GM12878 (cell line): ENCODE measurements around the gene SLC5A1. TPM values are rescaled to one million over a fixed set of nuclear protein-coding genes. Genes with fewer than 3 reads are reported as not detected.

Source experiments
- ATAC-seq: fragments of 200-7000 bp; cut with Tn5 transposase; 3 replicates; pipeline ENCODE4 v1.9.1; 2020; ENCODE audit warnings: mild to moderate bottlenecking, moderate library complexity
- BruUV-seq: library from RNA; stranded (reverse); fragments of 400-500 nt; replicated peaks from 2 replicates; lab custom pipeline; 2021; lab: Mats Ljungman, UMichigan
- CTCF ChIA-PET: fragments of 300-600 bp; sonication (Branson Sonifier 250); formaldehyde crosslinking; extraction: SDS; loops from one replicate; lab custom pipeline; 2021; ENCODE audit warnings: inconsistent platforms; lab: Yijun Ruan, JAX
- POLR2A ChIA-PET: fragments of 350-600 bp; formaldehyde crosslinking; extraction: SDS; loops from one replicate; lab custom pipeline; 2021; ENCODE audit warnings: inconsistent platforms; lab: Charles Lee
- RAD21 ChIA-PET: fragments of 300-600 bp; sonication (Branson Sonifier 250); formaldehyde crosslinking; loops from one replicate; lab custom pipeline; 2023; ENCODE audit warnings: antibody characterized with exemption; ENCODE audit not compliant: unreplicated experiment; lab: Charles Lee
- SMC1A ChIA-PET: fragments of 300-600 bp; sonication (Branson Sonifier 250); formaldehyde crosslinking; loops from one replicate; lab custom pipeline; 2023; ENCODE audit not compliant: unreplicated experiment, uncharacterized antibody; lab: Charles Lee
- DNase-seq: peaks from one replicate; pipeline ENCODE4 v3.0.0-alpha.2; 2011; ENCODE audit warnings: low read depth, low spot score
- FAIRE-seq: peaks from 3 replicates; lab custom pipeline; 2011; peaks lifted over from hg19 to GRCh38; lab: Jason Lieb, UNC
- H2AFZ ChIP-seq: 2 replicates; pipeline ENCODE4 v1.6.0; 2011; ENCODE audit warnings: low read depth, low read length, control low read depth; ENCODE audit not compliant: control insufficient read depth
- H3K27ac ChIP-seq: 2 replicates; pipeline ENCODE4 v1.5.1; 2011; ENCODE audit warnings: control low read depth; ENCODE audit not compliant: control insufficient read depth, insufficient read depth
- H3K27me3 ChIP-seq, 2 experiments: replicated peaks in 1 of 2; 2 replicates each; pipeline versions ENCODE4 v1.6.0 to v1.6.1; 2011; ENCODE audit warnings: low read length in 1 of 2; ENCODE audit not compliant: control insufficient read depth in 2 of 2, insufficient read depth in 2 of 2
- H3K36me3 ChIP-seq, 2 experiments: 2 replicates each; pipeline ENCODE4 v1.5.1; 2011; ENCODE audit warnings: low read length in 1 of 2; ENCODE audit not compliant: control insufficient read depth in 2 of 2, insufficient read depth in 2 of 2
- H3K4me1 ChIP-seq: 2 replicates; pipeline ENCODE4 v1.6.1; 2011; ENCODE audit warnings: mild to moderate bottlenecking, low read length, moderate library complexity, mixed read lengths; ENCODE audit not compliant: control insufficient read depth, insufficient read depth
- H3K4me2 ChIP-seq: 2 replicates; pipeline ENCODE4 v1.6.0; 2011; ENCODE audit warnings: control low read depth; ENCODE audit not compliant: control insufficient read depth, insufficient read depth
- H3K4me3 ChIP-seq: fragments of 200-600 bp; sonication (generic); 2 replicates; pipeline ENCODE4 v1.5.1; 2016
- H3K79me2 ChIP-seq: 2 replicates; pipeline ENCODE4 v1.6.0; 2011; ENCODE audit warnings: low read length; ENCODE audit not compliant: control insufficient read depth, insufficient read depth
- H3K9ac ChIP-seq: 2 replicates; pipeline ENCODE4 v1.8.0; 2011; ENCODE audit warnings: low read length, control low read depth, mixed read lengths; ENCODE audit not compliant: control insufficient read depth, insufficient read depth
- H3K9me3 ChIP-seq: replicated peaks from 3 replicates; pipeline ENCODE4 v1.5.1; 2011; ENCODE audit warnings: mild to moderate bottlenecking, low read length; ENCODE audit not compliant: control insufficient read depth, insufficient read depth
- H4K20me1 ChIP-seq: 2 replicates; pipeline ENCODE4 v1.6.0; 2011; ENCODE audit not compliant: control insufficient read depth, insufficient read depth
- BCL11A ChIP-seq: IDR thresholded peaks from 2 replicates; pipeline ENCODE4 v1.6.1; 2011; ENCODE audit warnings: low read depth, low read length
- ESRRA ChIP-seq: IDR thresholded peaks from 2 replicates; pipeline ENCODE4 v1.6.1; 2012; ENCODE audit warnings: mild to moderate bottlenecking, low read length, improper control_type of control experiment
- GATAD2B ChIP-seq: fragments of 450-650 bp; conservative IDR thresholded peaks from 2 replicates; pipeline ENCODE4 v1.6.1; 2017; ENCODE audit warnings: low read depth, mild to moderate bottlenecking, moderate library complexity
- IKZF1 ChIP-seq: fragments of 450-650 bp; conservative IDR thresholded peaks from 2 replicates; pipeline ENCODE4 v1.6.1; 2017; ENCODE audit warnings: antibody characterized with exemption, mild to moderate bottlenecking
- LARP7 ChIP-seq: fragments of 450-650 bp; IDR thresholded peaks from 2 replicates; pipeline ENCODE4 v1.6.1; 2017; ENCODE audit warnings: mild to moderate bottlenecking
- MXI1 ChIP-seq: fragments of 150-350 bp; IDR thresholded peaks from 2 replicates; pipeline ENCODE4 v1.6.1; 2011; ENCODE audit warnings: low read depth, mild to moderate bottlenecking, inconsistent platforms, low read length, improper control_type of control experiment
- PML ChIP-seq: IDR thresholded peaks from 2 replicates; pipeline ENCODE4 v1.6.1; 2012; ENCODE audit warnings: low read length, inconsistent platforms
- POLR2AphosphoS5 ChIP-seq: IDR thresholded peaks from 2 replicates; pipeline ENCODE4 v1.6.1; 2011; ENCODE audit warnings: mild to moderate bottlenecking, low read length, inconsistent platforms
- ZNF274 ChIP-seq: IDR thresholded peaks from one replicate; pipeline ENCODE4 v1.8.0; 2011; ENCODE audit not compliant: insufficient read length, insufficient read depth
- WGBS: methylation state at CpG from one replicate; pipeline ENCODE4 v1.1.6; 2016; ENCODE audit warnings: low lambda C conversion rate; ENCODE audit not compliant: insufficient replicate concordance, insufficient coverage; ENCODE audit errors: missing lambda C conversion rate; 5-methylcytosine and 5-hydroxymethylcytosine counted together
- in situ Hi-C: fragments of 300-500 bp; cut with MboI; formaldehyde crosslinking; loops from 9 replicates; pipeline ENCODE4 v1.14.3; 2018; ENCODE audit warnings: mixed read lengths
- intact Hi-C: fragments of 100-400 bp; cut with micrococcal nuclease; formaldehyde crosslinking; loops from one replicate; pipeline ENCODE4 v1.14.2; 2022; ENCODE audit not compliant: unreplicated experiment
- polyA plus RNA-seq, 11 experiments: library from polyadenylated mRNA; depleted of rRNA in 4 of 11; unstranded in 6 of 11; stranded (reverse) in 5 of 11; fragments of >200 nt; fragmentation: Nextera tagmentation in 4 of 11; fragmentation: Illumina TruSeq in 1 of 11; extraction: Ambion mirVana in 4 of 11; extraction: Trizol in 1 of 11; gene quantifications; 1 replicate in 1 of 11; 2 replicates in 10 of 11; pipeline versions ENCODE4 v1.2.1 to v1.2.3, GENCODE V29; 2011 to 2016; ENCODE audit warnings: inconsistent platforms in 2 of 11, missing spikeins in 2 of 11, low read depth in 1 of 11
- total RNA-seq, 4 experiments: library from RNA; depleted of rRNA in 3 of 4; stranded (reverse); fragments of >200 nt in 3 of 4; fragmentation: Illumina TruSeq in 1 of 4; extraction: Trizol in 1 of 4; gene quantifications; 2 replicates each; pipeline versions ENCODE4 v1.2.1 to v1.2.3, GENCODE V29; 2013 to 2021
- TF ChIP-seq, protein P1 (sequence below): fragments of 450-650 bp; IDR thresholded peaks from 2 replicates; pipeline ENCODE4 v1.6.1; 2017; ENCODE audit warnings: mild to moderate bottlenecking, moderate library complexity
- TF ChIP-seq, protein P2 (sequence below): fragments of 450-650 bp; IDR thresholded peaks from 2 replicates; pipeline ENCODE4 v1.6.1; 2017; ENCODE audit warnings: mild to moderate bottlenecking, moderate library complexity
- TF ChIP-seq, protein P3 (sequence below): fragments of 450-650 bp; IDR thresholded peaks from 2 replicates; pipeline ENCODE4 v1.6.1; 2017; ENCODE audit warnings: low read depth, mild to moderate bottlenecking, moderate library complexity

SLC5A1 gene
- total and polyA plus RNA-seq, 10 of the 15 experiments (the other 5 are each of a cell fraction or from before 2014, with no cell fraction given) = 0.01 TPM; not detected in 9

DNA sequence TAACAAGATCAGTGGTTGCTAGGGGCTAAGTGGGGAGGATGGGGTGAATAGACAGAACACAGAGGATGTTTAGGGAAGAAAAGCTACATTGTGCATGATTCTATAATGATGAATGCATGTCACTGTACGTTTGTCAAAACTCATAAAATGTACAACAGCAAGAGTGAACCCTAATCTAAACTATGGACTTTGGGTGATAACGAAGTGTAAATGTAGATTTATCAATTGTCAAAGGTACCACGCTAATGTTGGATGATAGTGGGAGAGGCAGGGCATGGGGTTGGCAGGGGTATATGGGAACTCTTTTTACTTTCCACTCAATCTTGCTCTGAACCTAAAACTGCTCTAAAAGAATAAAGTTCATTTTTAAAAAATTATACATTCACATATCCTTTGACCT lies 21.3 kb upstream of the SLC5A1 start (continued):
- TF ChIP-seq, protein P1, sequence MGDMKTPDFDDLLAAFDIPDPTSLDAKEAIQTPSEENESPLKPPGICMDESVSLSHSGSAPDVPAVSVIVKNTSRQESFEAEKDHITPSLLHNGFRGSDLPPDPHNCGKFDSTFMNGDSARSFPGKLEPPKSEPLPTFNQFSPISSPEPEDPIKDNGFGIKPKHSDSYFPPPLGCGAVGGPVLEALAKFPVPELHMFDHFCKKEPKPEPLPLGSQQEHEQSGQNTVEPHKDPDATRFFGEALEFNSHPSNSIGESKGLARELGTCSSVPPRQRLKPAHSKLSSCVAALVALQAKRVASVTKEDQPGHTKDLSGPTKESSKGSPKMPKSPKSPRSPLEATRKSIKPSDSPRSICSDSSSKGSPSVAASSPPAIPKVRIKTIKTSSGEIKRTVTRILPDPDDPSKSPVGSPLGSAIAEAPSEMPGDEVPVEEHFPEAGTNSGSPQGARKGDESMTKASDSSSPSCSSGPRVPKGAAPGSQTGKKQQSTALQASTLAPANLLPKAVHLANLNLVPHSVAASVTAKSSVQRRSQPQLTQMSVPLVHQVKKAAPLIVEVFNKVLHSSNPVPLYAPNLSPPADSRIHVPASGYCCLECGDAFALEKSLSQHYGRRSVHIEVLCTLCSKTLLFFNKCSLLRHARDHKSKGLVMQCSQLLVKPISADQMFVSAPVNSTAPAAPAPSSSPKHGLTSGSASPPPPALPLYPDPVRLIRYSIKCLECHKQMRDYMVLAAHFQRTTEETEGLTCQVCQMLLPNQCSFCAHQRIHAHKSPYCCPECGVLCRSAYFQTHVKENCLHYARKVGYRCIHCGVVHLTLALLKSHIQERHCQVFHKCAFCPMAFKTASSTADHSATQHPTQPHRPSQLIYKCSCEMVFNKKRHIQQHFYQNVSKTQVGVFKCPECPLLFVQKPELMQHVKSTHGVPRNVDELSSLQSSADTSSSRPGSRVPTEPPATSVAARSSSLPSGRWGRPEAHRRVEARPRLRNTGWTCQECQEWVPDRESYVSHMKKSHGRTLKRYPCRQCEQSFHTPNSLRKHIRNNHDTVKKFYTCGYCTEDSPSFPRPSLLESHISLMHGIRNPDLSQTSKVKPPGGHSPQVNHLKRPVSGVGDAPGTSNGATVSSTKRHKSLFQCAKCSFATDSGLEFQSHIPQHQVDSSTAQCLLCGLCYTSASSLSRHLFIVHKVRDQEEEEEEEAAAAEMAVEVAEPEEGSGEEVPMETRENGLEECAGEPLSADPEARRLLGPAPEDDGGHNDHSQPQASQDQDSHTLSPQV = no peak
- TF ChIP-seq ESRRA = no peak
- no peak for TF ChIP-seq ZNF274
- no peak for TF ChIP-seq PML
- no peak for TF ChIP-seq BCL11A
- TF ChIP-seq LARP7 = no peak

DNA sequence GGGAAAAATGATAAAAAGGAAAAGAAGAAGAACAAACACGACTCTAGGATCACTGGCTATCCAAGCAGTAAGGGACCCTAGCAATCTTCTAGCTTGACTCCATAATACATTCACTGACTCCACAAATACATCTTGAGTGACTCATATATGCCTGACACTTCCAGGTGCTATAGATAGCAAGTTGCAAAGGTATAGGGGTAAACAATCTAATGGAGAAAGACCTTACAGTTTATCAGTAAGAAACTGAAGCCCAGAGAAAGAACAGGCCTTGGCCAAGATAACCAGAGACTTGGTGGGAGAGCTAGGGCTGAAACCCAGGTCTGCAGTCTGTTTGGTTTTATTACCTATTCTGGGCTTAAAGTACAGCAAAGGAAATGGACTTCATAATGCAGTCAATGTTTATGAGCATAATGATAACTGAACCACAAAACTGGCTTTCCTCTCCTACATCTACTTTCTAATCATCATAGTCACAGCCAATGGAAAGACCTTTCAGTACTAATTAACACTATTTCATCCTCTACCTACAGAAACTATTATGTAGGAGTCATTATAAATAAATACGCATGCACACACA lies 19.7 kb upstream of the SLC5A1 start:
- Histone ChIP-seq H3K9ac (no peak overlapping the region), H3K4me2 (no peak overlapping the region), H3K4me3 (no peak overlapping the region), H3K27me3 (no peaks in the 10 kb centered on the region), H3K9me3 (no peaks in the 10 kb centered on the region), H2AFZ (no peak overlapping the region), H3K36me3 (no peaks in the 10 kb centered on the region), H3K79me2 (no peaks in the 10 kb centered on the region), H3K27ac (no peak overlapping the region), H4K20me1 (no peaks in the 10 kb centered on the region), H3K4me1 (no peaks in the 10 kb centered on the region)
- SMC1A ChIA-PET = no interaction called here
- POLR2A ChIA-PET = no interaction called here
- CTCF ChIA-PET = no interaction called here
- WGBS = 78% methylated on average over 2 of the region's 2 CpGs
- intact Hi-C loops (no loop called here), in situ Hi-C loops (no loop called here)
- FAIRE-seq = no peak
- RAD21 ChIA-PET = no interaction called here
- BruUV-seq = no TSS peak
- DNase-seq = no peak
- ATAC-seq = no peak
- TF ChIP-seq, protein P2, sequence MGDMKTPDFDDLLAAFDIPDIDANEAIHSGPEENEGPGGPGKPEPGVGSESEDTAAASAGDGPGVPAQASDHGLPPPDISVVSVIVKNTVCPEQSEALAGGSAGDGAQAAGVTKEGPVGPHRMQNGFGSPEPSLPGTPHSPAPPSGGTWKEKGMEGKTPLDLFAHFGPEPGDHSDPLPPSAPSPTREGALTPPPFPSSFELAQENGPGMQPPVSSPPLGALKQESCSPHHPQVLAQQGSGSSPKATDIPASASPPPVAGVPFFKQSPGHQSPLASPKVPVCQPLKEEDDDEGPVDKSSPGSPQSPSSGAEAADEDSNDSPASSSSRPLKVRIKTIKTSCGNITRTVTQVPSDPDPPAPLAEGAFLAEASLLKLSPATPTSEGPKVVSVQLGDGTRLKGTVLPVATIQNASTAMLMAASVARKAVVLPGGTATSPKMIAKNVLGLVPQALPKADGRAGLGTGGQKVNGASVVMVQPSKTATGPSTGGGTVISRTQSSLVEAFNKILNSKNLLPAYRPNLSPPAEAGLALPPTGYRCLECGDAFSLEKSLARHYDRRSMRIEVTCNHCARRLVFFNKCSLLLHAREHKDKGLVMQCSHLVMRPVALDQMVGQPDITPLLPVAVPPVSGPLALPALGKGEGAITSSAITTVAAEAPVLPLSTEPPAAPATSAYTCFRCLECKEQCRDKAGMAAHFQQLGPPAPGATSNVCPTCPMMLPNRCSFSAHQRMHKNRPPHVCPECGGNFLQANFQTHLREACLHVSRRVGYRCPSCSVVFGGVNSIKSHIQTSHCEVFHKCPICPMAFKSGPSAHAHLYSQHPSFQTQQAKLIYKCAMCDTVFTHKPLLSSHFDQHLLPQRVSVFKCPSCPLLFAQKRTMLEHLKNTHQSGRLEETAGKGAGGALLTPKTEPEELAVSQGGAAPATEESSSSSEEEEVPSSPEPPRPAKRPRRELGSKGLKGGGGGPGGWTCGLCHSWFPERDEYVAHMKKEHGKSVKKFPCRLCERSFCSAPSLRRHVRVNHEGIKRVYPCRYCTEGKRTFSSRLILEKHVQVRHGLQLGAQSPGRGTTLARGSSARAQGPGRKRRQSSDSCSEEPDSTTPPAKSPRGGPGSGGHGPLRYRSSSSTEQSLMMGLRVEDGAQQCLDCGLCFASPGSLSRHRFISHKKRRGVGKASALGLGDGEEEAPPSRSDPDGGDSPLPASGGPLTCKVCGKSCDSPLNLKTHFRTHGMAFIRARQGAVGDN = no peak
- TF ChIP-seq, protein P3, sequence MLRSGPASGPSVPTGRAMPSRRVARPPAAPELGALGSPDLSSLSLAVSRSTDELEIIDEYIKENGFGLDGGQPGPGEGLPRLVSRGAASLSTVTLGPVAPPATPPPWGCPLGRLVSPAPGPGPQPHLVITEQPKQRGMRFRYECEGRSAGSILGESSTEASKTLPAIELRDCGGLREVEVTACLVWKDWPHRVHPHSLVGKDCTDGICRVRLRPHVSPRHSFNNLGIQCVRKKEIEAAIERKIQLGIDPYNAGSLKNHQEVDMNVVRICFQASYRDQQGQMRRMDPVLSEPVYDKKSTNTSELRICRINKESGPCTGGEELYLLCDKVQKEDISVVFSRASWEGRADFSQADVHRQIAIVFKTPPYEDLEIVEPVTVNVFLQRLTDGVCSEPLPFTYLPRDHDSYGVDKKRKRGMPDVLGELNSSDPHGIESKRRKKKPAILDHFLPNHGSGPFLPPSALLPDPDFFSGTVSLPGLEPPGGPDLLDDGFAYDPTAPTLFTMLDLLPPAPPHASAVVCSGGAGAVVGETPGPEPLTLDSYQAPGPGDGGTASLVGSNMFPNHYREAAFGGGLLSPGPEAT = no peak
- TF ChIP-seq MXI1 (no peak), POLR2AphosphoS5 (no peak), IKZF1 (no peak), GATAD2B (no peak)
